Right lobe of liver (tissue), 4 donors: ENCODE measurements around the gene SGCD.

ENCODE experiments used
- CTCF ChIP-seq, 4 donors: fragments of 200-600 bp in 3 of 4; fragments of 450-650 bp in 1 of 4; IDR thresholded peaks; one replicate each; pipeline versions ENCODE4 v1.5.1 to v1.8.0; 2016 to 2022; ENCODE audit warnings: antibody characterized with exemption in 4 of 4, mild to moderate bottlenecking in 2 of 4
- POLR2A ChIP-seq: fragments of 450-650 bp; IDR thresholded peaks from one replicate; pipeline ENCODE4 v1.6.1; 2017; ENCODE audit warnings: antibody characterized with exemption, mild to moderate bottlenecking
- donor health status: DM: no; HTN: no; CAD: no.
- donor health status: DM: no; HTN: no; CAD: no.
- donor health status: DM: no; HTN: yes; CAD: no.

GRCh38 chr5:156682971-156683370 lies 356.0 kb downstream of the SGCD start:
- TF ChIP-seq CTCF (IDR thresholded peaks at IDR 0.05): no peak
- no peak for TF ChIP-seq POLR2A
